HG02571 (cell line): ENCODE results near the gene NGEF.

Experiments
- ATAC-seq: cut with Tn5 transposase; IDR thresholded peaks from one replicate; pipeline ENCODE4 v1.9.1; 2021; ENCODE audit warnings: mild to moderate bottlenecking, moderate library complexity; ENCODE audit not compliant: unreplicated experiment

Gene NGEF

GRCh38 chr2:232973796-232974195 is 39.3 kb downstream of the NGEF start:
- no peak for ATAC-seq

- no peak for ATAC-seq
Observed at GRCh38 chr2:232973011-232973735, 39.9 kb downstream of the NGEF start.

DNA sequence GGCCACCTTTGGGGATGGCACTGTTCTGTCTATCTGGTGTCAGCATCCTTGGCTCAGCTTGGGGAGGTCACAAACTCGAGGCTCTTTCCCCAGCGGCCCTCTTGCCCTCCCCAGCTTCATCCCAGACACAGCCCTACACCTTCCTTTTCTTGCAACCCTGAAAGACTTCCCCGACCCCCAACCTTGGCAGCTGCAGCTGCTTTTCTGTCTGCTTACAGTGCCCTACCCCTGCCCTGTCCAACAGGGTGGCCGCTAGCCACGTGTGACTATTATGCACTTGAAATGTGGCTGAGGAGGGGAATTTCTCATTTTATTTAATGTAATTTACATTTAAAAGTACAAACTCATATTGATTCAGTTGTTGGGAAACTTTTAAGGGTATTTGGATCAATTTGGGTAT is 41.3 kb downstream of the NGEF start:
- no peak for ATAC-seq

GRCh38 chr2:232970051-232970450 is 43.0 kb downstream of the NGEF start:
- ATAC-seq = no peak

- ATAC-seq = no peak
Observed at GRCh38 chr2:232967474-232967873, 45.6 kb downstream of the NGEF start.

GRCh38 chr2:232966122-232966521 is 46.9 kb downstream of the NGEF start:
- ATAC-seq = no peak

GRCh38 chr2:232963913-232964312 is 49.1 kb downstream of the NGEF start:
- no peak for ATAC-seq

DNA sequence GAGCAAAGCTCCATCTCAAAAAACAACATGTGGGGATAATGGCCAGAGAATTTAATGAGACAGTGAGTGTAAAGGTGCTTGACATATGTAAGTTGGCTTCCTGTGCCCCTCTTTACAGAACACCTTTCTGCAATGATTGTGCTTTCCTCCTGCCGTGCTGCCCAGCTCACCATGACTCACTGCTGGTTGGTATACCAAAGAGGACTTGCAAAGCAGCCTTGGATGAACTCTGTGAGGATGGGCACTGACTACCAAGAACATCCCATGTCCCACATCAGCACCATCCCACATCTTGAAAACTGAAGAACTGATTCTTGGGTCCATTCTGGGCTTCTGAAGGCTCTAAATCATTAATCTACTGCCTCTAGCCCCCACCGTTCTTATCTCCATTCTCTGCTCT is 52.2 kb downstream of the NGEF start:
- no peak for ATAC-seq

DNA sequence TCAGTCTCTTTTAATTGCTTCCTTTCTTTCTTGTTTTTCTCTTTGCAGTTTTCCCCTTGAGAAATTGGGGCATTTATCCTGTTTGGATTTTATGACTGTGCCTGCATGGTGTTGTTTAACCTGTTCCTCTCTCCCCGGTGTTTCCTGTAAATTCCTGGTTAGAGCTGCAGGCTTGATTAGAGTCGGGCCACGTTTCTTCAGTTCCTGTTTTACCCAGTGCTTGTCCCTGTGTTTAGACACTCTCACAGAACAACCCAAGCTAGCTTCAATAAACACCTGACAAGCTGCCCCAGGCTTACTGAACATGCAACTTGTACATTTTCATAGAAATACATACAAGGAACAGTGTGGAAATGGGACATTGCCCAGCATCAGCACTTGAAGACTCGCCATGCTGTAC is 53.9 kb downstream of the NGEF start:
- ATAC-seq = no peak

DNA sequence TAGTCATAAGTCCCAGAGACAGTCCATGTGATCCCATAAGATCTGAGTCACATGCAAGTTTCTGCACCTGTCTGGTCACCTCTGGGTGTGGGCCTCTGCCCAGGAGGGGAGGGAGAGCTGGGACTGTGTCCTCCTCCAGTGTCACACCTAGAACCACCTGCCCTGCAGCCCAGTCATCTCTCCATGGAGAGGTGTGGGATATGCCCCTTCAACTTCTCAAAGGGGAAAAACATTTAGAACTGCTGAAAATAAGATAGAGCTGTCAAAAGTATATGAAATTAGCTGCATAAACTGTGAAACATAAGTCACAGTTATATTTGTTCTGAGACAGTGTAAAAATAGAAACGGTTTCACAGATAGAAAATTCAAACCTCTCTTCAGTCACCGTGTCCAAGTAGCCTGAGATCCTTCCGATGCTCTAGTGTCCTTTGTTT is 55.4 kb downstream of the NGEF start:
- no peak for ATAC-seq

DNA sequence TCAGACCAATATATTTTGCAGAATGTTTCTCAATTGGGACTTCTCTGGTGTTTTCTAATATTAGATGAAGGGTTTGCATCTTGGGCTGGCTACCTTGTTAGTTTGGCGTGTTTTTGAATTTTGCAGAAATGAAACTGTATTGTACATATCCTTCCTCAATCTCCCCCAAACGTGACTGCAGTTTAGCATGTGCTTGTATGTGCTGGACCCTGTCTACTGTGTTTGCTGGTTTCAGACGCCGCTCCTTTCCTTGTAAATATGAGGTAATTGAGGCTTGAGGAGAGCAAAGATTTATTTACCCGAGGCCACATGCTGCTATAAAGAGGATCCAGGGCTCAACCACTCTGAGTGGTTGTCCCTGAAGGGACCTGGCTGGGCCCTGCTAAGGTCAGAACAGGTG is 57.2 kb downstream of the NGEF start:
- no peak for ATAC-seq

GRCh38 chr2:232954691-232955090 is 58.4 kb downstream of the NGEF start:
- ATAC-seq = no peak

DNA sequence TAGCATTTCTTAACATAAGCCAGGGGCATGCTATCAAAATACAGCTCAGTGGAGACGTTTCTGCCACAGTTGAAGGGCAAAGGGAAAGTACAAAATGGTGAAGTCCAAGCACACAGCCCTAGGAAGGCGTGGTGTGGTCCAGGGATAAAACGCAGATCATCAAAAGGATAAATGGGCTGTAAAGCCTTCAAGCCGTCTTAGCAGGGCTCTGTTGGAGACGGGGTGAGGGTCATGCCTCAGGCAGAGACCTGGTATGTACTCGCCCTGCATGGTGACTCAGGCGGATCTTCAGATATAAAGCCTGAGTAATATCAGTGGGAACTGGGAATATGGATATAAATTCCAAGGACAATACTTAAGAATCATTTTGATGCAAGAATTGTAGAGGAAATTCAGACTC is 61.2 kb downstream of the NGEF start:
- no peak for ATAC-seq

- ATAC-seq = no peak
Observed at GRCh38 chr2:232951181-232951580, 61.9 kb downstream of the NGEF start.

DNA sequence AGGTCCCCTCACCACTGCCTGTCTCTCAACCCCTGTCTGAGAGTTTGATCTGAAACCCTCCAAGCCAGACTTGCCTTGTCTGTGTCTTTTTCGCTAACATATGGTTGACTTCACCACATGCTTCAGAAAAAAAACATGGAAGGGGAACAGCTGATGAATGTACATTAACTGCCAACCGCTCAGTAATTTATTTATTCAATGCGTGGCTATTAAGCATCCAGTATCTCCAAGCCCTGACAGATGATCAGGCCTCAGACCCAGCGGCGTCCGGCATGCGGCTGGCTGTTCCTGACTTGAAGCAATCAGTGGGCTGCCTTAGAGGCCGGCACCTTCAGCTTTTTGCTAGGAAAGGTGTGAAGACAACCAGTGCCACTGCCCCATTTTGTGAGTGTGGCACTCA is 62.3 kb downstream of the NGEF start:
- no peak for ATAC-seq

DNA sequence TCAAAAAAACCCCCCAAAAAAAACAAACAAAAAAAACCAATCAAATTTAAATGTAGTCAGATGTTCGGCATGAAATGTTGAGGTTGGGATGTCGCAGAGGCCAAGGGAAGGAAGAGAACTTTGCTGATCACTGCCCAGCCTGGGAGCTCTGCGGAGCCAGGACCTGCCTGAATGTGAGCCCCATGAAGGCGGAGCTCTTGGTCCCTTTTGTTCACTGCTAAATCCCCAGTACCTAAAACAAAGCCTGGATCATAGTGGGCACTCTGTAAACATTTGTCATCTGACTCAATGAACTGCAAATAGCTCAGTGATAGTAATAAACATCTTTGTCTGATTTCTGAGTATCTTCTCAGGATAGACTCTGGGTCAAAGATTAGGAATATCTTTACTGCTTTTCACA is 64.0 kb downstream of the NGEF start:
- no peak for ATAC-seq

DNA sequence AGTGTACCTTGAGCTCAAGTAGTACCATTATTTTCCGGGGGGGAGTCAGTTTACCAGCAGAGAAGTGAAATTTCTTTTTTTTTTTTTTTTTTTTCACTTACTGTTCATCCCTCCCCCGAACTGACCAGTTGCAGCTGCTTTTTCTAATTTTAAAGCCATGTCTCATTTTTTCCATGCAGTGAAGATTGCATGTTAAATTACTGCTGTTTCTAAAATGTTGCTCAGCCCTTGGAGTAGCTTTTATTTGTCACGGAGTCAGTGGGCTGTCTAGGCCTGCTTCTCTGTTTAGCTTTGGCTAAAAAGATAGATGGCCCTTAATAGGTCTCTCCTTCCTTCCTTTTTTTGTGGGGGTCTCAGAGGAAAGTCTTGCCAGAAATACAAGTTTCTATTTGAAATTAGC is 70.2 kb downstream of the NGEF start:
- no peak for ATAC-seq

DNA sequence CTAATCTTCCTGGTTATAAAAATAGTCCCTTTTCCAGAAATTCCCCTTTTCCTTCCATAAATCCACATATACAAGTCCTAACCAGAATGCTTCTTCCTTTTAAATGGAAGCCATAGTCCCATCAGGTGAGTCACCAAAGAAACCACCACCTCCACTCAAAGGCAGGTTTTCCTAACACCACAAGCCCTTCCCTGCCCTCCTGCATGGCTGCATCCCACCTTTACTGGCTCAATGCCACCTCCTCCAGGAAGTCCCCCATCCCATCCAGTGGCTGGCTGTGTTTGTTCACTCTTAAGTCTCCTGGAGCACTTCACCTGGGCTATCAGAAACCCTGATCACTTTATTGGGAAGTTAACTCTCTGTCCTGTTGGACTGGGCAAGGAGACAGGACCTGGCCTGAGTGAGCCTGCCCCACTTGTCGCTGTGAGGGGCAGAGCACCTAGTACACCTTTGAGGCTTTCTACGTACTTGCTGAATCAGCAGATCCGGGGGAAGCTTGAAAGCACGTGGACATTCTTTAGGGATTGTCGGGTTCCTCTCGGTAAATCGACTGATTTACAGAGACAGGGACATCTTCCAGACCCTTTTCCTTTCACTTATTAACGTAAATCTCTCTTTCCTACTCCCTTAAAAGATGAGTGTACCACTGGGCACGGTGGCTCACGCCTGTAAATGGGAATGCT is 71.0 kb downstream of the NGEF start:
- ATAC-seq = no peak

DNA sequence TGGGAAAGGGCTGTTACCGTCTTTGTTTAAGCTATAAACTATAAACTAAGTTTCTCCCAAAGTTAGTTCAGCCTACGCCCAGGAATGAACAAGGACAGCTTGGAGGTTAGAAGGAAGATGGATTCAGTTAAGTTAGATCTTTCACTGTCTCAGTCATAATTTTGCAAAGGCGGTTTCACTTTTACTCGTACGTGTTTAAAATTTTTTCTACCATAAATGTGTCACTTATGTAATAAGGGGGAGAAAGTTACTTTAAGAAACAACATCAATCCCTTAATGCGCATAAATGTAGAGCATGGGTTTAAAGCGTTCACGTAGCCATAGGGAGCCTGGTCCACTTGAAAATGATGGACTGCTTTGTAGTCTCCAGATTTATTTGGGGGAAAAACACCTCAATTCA is 71.7 kb downstream of the NGEF start:
- no peak for ATAC-seq

- ATAC-seq = no peak
Observed at GRCh38 chr2:232940724-232941123, 72.3 kb downstream of the NGEF start.

DNA sequence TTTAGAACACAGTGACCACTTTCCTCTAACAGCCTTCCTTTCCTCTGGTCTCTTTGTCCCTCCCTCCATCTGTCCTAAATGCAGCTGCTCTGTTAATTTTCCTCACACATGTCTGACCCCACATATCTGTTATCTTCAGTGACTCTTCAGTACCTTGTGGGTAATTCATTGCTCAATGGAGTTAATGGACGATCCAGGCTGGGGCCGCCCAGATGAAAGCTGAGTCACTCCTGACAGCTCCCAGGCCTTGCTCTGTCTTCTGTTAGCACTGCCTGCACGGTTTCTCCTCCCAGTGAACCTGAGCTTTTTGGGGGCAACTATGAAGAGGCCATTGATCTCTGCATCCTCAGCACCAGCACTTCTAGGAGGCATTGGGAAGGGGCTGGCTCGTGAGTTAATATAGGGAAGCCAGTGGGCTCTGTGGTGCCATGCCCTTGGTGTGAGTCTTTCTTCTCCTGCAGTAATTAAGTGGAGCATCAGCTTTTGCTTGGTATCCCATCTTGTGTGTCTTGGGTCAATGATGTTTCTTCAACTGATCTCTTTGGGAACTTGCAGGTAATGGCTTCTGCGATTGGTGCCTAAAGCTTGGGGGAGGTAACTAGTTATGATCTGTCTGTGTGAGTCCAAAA is 75.7 kb downstream of the NGEF start:
- ATAC-seq = no peak

GRCh38 chr2:232931636-232932035 is 81.4 kb downstream of the NGEF start:
- no peak for ATAC-seq
